ENCODE data around the gene SURF1.

The SURF1 gene

GRCh38 chr9:133341369-133342068 is 14.8 kb downstream of the SURF1 start:
- peaks cover 4% of the 10 kb centered on the region for H4K20me1 ChIP-seq (ENCODE audit: insufficient read depth, low read length)
- H3K27me3 ChIP-seq (ENCODE audit: low read depth, low read length): no peaks in the 10 kb centered on the region
- TF ChIP-seq, protein P1, sequence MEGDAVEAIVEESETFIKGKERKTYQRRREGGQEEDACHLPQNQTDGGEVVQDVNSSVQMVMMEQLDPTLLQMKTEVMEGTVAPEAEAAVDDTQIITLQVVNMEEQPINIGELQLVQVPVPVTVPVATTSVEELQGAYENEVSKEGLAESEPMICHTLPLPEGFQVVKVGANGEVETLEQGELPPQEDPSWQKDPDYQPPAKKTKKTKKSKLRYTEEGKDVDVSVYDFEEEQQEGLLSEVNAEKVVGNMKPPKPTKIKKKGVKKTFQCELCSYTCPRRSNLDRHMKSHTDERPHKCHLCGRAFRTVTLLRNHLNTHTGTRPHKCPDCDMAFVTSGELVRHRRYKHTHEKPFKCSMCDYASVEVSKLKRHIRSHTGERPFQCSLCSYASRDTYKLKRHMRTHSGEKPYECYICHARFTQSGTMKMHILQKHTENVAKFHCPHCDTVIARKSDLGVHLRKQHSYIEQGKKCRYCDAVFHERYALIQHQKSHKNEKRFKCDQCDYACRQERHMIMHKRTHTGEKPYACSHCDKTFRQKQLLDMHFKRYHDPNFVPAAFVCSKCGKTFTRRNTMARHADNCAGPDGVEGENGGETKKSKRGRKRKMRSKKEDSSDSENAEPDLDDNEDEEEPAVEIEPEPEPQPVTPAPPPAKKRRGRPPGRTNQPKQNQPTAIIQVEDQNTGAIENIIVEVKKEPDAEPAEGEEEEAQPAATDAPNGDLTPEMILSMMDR (IDR thresholded peaks at IDR 0.05; ENCODE audit: low read depth, low read length): no peak
- TF ChIP-seq EZH2phosphoT487 (IDR thresholded peaks at IDR 0.05; ENCODE audit: low read depth): no peak
- peaks cover 10% of the 10 kb centered on the region for H3K4me1 ChIP-seq (ENCODE audit: low read length)
- peaks cover 58% of the 10 kb centered on the region for H3K36me3 ChIP-seq (replicated peaks; ENCODE audit: low read depth, low read length)
- peaks cover 13% of the 10 kb centered on the region for H3K79me2 ChIP-seq (ENCODE audit: low read length)
- H3K27ac ChIP-seq (ENCODE audit: low read length): no peak overlapping the region
- no peak overlapping the region for H3K4me2 ChIP-seq (ENCODE audit: low read length)
- H3K9me3 ChIP-seq (ENCODE audit: insufficient read depth, low read length): no peaks in the 10 kb centered on the region
- H3K9ac ChIP-seq (ENCODE audit: low read length): no peak overlapping the region
- no peak overlapping the region for H2AFZ ChIP-seq (ENCODE audit: low read depth, low read length)
- no peak overlapping the region for H3K4me3 ChIP-seq (ENCODE audit: low read length)

- Histone ChIP-seq H3K9me3 (ENCODE audit: insufficient read depth, low read length) (no peaks in the 10 kb centered on the region), H3K27ac (ENCODE audit: low read length) (no peak overlapping the region), H3K36me3 (replicated peaks; ENCODE audit: low read depth, low read length) (peaks cover 52% of the 10 kb centered on the region), H3K4me3 (ENCODE audit: low read length) (no peak overlapping the region), H3K79me2 (ENCODE audit: low read length) (peaks cover 8% of the 10 kb centered on the region), H3K4me1 (ENCODE audit: low read length) (peaks cover 7% of the 10 kb centered on the region; the same call in 1 of the 2 replicates), H3K9ac (ENCODE audit: low read length) (no peak overlapping the region), H3K27me3 (ENCODE audit: low read depth, low read length) (no peaks in the 10 kb centered on the region), H4K20me1 (ENCODE audit: insufficient read depth, low read length) (no peaks in the 10 kb centered on the region), H3K4me2 (ENCODE audit: low read length) (no peak overlapping the region), H2AFZ (ENCODE audit: low read depth, low read length) (no peak overlapping the region)
- TF ChIP-seq, protein P1 (IDR thresholded peaks at IDR 0.05; ENCODE audit: low read depth, low read length): no peak
- no peak for TF ChIP-seq EZH2phosphoT487 (IDR thresholded peaks at IDR 0.05; ENCODE audit: low read depth)
Observed at GRCh38 chr9:133340916-133341315, 15.4 kb downstream of the SURF1 start.

DNA sequence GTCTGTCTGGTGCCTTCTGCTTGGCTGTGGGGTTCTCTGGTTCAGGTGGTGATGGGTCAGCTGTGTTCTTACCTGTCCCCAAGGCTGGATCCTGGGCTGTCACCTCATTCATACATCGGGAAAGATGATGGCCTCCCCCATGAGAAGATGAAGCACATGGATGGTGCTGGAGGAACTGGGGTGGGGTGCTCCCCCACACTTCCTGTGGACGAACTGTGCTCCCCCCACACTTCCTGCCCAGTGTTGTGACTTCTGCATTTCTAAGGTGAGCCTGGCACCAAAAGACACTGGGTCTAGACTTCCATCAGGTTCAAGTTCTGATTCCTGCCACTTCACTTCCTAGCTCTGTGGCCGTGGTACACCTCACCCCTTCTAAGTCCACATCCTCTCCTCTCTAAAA is 16.0 kb downstream of the SURF1 start:
- no peaks in the 10 kb centered on the region for H4K20me1 ChIP-seq (ENCODE audit: insufficient read depth, low read length)
- H3K9ac ChIP-seq (ENCODE audit: low read length): no peak overlapping the region
- no peak for TF ChIP-seq EZH2phosphoT487 (IDR thresholded peaks at IDR 0.05; ENCODE audit: low read depth)
- TF ChIP-seq, protein P1 (IDR thresholded peaks at IDR 0.05; ENCODE audit: low read depth, low read length): no peak
- H3K79me2 ChIP-seq (ENCODE audit: low read length): peaks cover 8% of the 10 kb centered on the region
- H3K27me3 ChIP-seq (ENCODE audit: low read depth, low read length): no peaks in the 10 kb centered on the region
- H3K4me3 ChIP-seq (ENCODE audit: low read length): no peak overlapping the region
- no peak overlapping the region for H2AFZ ChIP-seq (ENCODE audit: low read depth, low read length)
- no peak overlapping the region for H3K4me2 ChIP-seq (ENCODE audit: low read length)
- H3K27ac ChIP-seq (ENCODE audit: low read length): no peak overlapping the region
- peaks cover 46% of the 10 kb centered on the region for H3K36me3 ChIP-seq (replicated peaks; ENCODE audit: low read depth, low read length)
- H3K4me1 ChIP-seq (ENCODE audit: low read length): peaks cover 7% of the 10 kb centered on the region; the same call in 1 of the 2 replicates
- no peaks in the 10 kb centered on the region for H3K9me3 ChIP-seq (ENCODE audit: insufficient read depth, low read length)

DNA sequence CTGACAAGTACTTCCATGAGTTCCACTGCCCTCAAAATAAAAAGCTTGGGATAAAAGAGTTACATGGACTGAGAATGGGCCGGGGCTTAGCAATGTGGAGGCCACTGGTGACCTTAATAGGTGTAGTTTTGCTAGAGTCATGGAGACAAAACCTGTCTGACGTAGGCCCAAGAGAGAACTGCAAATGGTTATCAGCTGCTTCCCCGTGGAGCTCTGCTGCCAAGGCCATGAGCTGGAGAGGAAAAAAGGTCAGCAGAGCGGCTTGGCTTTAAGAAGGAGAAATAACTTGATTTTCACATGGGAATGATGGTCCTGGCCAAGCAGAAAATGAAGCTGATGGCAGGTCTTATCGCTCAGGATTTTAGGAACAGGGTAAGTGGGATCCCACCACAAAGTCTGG is 16.6 kb downstream of the SURF1 start:
- no peak overlapping the region for H3K27ac ChIP-seq (ENCODE audit: low read length)
- no peak overlapping the region for H3K9ac ChIP-seq (ENCODE audit: low read length)
- TF ChIP-seq, protein P1 (IDR thresholded peaks at IDR 0.05; ENCODE audit: low read depth, low read length): no peak
- TF ChIP-seq EZH2phosphoT487 (IDR thresholded peaks at IDR 0.05; ENCODE audit: low read depth): no peak
- no peaks in the 10 kb centered on the region for H3K9me3 ChIP-seq (ENCODE audit: insufficient read depth, low read length)
- H3K4me1 ChIP-seq (ENCODE audit: low read length): peaks cover 12% of the 10 kb centered on the region
- H3K4me3 ChIP-seq (ENCODE audit: low read length): no peak overlapping the region
- peaks cover 14% of the 10 kb centered on the region for H3K79me2 ChIP-seq (ENCODE audit: low read length)
- H3K36me3 ChIP-seq (replicated peaks; ENCODE audit: low read depth, low read length): peaks cover 42% of the 10 kb centered on the region
- H2AFZ ChIP-seq (ENCODE audit: low read depth, low read length): no peak overlapping the region
- H4K20me1 ChIP-seq (ENCODE audit: insufficient read depth, low read length): no peaks in the 10 kb centered on the region
- H3K27me3 ChIP-seq (ENCODE audit: low read depth, low read length): no peaks in the 10 kb centered on the region
- no peak overlapping the region for H3K4me2 ChIP-seq (ENCODE audit: low read length)

Data from OCI-LY3 (cell line).